ENCODE measurements around the gene HEG1.

HEG1 gene

DNA sequence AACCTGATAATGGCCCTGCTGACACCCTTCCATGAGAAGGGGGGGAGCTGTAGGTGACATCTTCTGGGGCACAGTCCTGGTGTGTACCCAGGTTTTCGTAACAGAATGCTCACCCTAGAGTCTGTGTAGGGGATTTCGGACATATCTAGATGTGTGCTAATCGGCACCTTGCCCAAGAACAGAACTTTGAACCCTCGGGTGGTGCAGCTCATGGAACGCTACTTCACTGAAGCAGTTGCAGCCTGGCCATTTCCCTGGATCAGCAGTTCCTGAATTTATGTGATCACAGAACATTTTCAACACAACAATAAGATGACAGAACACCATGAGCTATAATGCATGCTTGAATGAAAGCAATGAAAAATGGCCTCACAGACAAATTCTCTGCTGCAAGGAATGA lies 63.8 kb downstream of the HEG1 start:
- no peaks in the 10 kb centered on the region for H3K27me3 ChIP-seq (ENCODE audit: insufficient read depth, poor library complexity, severe bottlenecking)
- no peak overlapping the region for H3K4me3 ChIP-seq (replicated peaks; ENCODE audit: insufficient read depth, low read length)
- no peak for DNase-seq (ENCODE audit: low read depth in 1 of 2, low spot score in 1 of 2)
- H3K27ac ChIP-seq (replicated peaks) = no peak overlapping the region
- TF ChIP-seq SPI1 (IDR thresholded peaks at IDR 0.05; ENCODE audit: borderline replicate concordance, low read depth) = no peak
- TF ChIP-seq GABPA (IDR thresholded peaks at IDR 0.05; ENCODE audit: low read depth) = no peak
- TF ChIP-seq, protein P1, sequence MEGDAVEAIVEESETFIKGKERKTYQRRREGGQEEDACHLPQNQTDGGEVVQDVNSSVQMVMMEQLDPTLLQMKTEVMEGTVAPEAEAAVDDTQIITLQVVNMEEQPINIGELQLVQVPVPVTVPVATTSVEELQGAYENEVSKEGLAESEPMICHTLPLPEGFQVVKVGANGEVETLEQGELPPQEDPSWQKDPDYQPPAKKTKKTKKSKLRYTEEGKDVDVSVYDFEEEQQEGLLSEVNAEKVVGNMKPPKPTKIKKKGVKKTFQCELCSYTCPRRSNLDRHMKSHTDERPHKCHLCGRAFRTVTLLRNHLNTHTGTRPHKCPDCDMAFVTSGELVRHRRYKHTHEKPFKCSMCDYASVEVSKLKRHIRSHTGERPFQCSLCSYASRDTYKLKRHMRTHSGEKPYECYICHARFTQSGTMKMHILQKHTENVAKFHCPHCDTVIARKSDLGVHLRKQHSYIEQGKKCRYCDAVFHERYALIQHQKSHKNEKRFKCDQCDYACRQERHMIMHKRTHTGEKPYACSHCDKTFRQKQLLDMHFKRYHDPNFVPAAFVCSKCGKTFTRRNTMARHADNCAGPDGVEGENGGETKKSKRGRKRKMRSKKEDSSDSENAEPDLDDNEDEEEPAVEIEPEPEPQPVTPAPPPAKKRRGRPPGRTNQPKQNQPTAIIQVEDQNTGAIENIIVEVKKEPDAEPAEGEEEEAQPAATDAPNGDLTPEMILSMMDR (IDR thresholded peaks at IDR 0.05; ENCODE audit: insufficient read depth, low read length) = no peak
- no peak for TF ChIP-seq POLR2AphosphoS5 (IDR thresholded peaks at IDR 0.05; ENCODE audit: low read depth)
- TF ChIP-seq, protein P2, sequence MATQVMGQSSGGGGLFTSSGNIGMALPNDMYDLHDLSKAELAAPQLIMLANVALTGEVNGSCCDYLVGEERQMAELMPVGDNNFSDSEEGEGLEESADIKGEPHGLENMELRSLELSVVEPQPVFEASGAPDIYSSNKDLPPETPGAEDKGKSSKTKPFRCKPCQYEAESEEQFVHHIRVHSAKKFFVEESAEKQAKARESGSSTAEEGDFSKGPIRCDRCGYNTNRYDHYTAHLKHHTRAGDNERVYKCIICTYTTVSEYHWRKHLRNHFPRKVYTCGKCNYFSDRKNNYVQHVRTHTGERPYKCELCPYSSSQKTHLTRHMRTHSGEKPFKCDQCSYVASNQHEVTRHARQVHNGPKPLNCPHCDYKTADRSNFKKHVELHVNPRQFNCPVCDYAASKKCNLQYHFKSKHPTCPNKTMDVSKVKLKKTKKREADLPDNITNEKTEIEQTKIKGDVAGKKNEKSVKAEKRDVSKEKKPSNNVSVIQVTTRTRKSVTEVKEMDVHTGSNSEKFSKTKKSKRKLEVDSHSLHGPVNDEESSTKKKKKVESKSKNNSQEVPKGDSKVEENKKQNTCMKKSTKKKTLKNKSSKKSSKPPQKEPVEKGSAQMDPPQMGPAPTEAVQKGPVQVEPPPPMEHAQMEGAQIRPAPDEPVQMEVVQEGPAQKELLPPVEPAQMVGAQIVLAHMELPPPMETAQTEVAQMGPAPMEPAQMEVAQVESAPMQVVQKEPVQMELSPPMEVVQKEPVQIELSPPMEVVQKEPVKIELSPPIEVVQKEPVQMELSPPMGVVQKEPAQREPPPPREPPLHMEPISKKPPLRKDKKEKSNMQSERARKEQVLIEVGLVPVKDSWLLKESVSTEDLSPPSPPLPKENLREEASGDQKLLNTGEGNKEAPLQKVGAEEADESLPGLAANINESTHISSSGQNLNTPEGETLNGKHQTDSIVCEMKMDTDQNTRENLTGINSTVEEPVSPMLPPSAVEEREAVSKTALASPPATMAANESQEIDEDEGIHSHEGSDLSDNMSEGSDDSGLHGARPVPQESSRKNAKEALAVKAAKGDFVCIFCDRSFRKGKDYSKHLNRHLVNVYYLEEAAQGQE (IDR thresholded peaks at IDR 0.05; ENCODE audit: insufficient replicate concordance, low read depth) = no peak

DNA sequence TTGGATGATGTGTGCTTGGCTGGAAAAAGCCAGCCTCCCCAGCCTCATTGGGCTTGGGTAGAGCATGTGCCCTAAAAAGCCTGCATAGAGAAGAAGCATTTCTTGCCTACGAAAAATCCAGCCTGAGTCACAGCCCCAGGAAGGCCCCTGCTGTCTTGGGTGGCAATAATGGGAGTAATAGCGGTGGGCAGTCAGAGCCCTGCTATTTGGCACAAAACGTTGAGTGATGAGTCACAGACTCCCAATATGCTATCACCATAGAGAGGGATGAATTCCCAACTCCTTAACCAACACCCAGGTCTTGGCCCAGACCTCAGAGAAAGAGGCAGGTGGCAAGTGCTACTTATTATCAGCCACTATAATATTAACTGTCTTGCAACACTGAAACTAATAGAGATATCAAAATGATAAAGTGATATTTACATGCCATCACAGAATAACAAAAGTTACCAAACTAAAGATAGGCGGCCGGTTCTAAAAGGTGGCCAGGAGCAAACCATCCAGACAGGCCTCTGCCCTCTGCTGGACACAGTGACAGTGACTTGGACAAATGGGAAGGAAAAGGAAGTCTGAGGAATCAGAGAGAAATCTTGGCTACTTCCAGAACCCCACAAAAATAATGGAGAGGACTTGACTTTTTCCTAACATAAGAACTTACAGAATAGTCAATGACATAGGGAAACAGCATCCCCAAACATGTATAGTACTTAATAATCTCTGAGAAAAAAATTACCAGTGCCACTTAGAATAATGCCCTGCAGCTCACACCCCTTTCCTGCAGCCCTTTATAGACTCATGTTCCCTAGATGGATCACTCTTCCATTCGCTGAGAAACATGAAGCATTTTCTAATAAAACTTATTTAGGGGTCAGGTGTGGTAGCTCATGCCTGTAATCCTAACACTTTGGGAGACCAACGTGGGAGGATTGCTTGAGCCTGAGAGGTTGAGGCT lies 69.3 kb downstream of the HEG1 start:
- Histone ChIP-seq H3K4me3 (replicated peaks; ENCODE audit: insufficient read depth, low read length) (no peak overlapping the region), H3K27me3 (ENCODE audit: insufficient read depth, poor library complexity, severe bottlenecking) (no peaks in the 10 kb centered on the region), H3K27ac (replicated peaks) (no peak overlapping the region)
- DNase-seq (ENCODE audit: low read depth in 1 of 2, low spot score in 1 of 2) = no peak
- TF ChIP-seq, protein P2 (IDR thresholded peaks at IDR 0.05; ENCODE audit: insufficient replicate concordance, low read depth) = no peak
- no peak for TF ChIP-seq POLR2AphosphoS5 (IDR thresholded peaks at IDR 0.05; ENCODE audit: low read depth)
- TF ChIP-seq, protein P1 (IDR thresholded peaks at IDR 0.05; ENCODE audit: insufficient read depth, low read length) = no peak
- no peak for TF ChIP-seq GABPA (IDR thresholded peaks at IDR 0.05; ENCODE audit: low read depth)
- TF ChIP-seq SPI1 (IDR thresholded peaks at IDR 0.05; ENCODE audit: borderline replicate concordance, low read depth) = no peak

DNA sequence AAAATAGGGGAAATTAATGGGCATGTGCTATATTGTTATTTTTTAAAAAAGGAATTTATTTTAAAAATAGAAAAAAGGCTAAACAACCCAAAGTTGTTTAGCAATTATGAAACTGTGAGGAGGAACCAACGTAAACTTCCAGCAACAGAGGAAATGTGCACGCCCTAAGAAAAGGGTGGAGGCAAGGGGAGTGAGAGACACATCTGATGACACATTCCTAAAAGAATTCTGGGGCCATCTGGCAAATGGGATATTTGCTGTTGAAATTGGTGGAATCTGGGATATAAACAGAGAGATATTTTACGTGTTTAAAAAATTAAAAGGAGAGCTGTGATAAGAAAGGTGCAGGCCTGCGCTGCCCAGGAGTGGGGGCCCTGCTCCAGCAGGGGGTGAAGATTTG lies 70.4 kb downstream of the HEG1 start:
- DNase-seq (ENCODE audit: low read depth in 1 of 2, low spot score in 1 of 2) = peak in 1 of 2 experiments; percentile 4
- Histone ChIP-seq H3K27ac (replicated peaks) (no peak overlapping the region), H3K27me3 (ENCODE audit: insufficient read depth, poor library complexity, severe bottlenecking) (no peaks in the 10 kb centered on the region), H3K4me3 (replicated peaks; ENCODE audit: insufficient read depth, low read length) (no peak overlapping the region)
- no peak for TF ChIP-seq SPI1 (IDR thresholded peaks at IDR 0.05; ENCODE audit: borderline replicate concordance, low read depth)
- TF ChIP-seq GABPA (IDR thresholded peaks at IDR 0.05; ENCODE audit: low read depth) = no peak
- TF ChIP-seq, protein P2 (IDR thresholded peaks at IDR 0.05; ENCODE audit: insufficient replicate concordance, low read depth) = no peak
- TF ChIP-seq POLR2AphosphoS5 (IDR thresholded peaks at IDR 0.05; ENCODE audit: low read depth) = no peak
- TF ChIP-seq, protein P1 (IDR thresholded peaks at IDR 0.05; ENCODE audit: insufficient read depth, low read length) = no peak

Data from HL-60 (cell line).